CD14-positive monocyte (primary cell): ENCODE measurements around the gene HECW1. TPM values are rescaled to one million over a fixed set of nuclear protein-coding genes. Genes with fewer than 3 reads are reported as not detected.
A peak's percentile ranks its signal among the peaks of the same experiment; 100 is the strongest.

Experiments used
- DNase-seq, 3 donors: peaks; one replicate each; pipeline ENCODE4 v3.0.0-alpha.2; 2011 to 2022
- H2AFZ ChIP-seq: 2 replicates; pipeline ENCODE4 v1.6.0; 2012; ENCODE audit warnings: mild to moderate bottlenecking, low read depth, low read length, inconsistent platforms; ENCODE audit not compliant: insufficient read depth, poor library complexity, severe bottlenecking
- H3K27ac ChIP-seq, 2 donors: 1 replicate in 1 of 2; 2 replicates in 1 of 2; pipeline ENCODE4 v1.5.1; 2012 to 2013; ENCODE audit warnings: low read length in 2 of 2, control low read depth in 1 of 2, inconsistent platforms in 1 of 2, low read depth in 1 of 2, mild to moderate bottlenecking in 1 of 2
- H3K27me3 ChIP-seq, 2 donors: one replicate each; pipeline versions ENCODE4 v1.6.0 to v1.6.1; 2011 to 2013; ENCODE audit warnings: low read length in 2 of 2; ENCODE audit not compliant: control insufficient read depth in 2 of 2, insufficient read depth in 2 of 2
- H3K36me3 ChIP-seq, 2 donors: replicated peaks in 1 of 2; 1 replicate in 1 of 2; 2 replicates in 1 of 2; pipeline versions ENCODE4 v1.5.1 to v1.6.1; 2012 to 2013; ENCODE audit warnings: low read length in 2 of 2, control low read depth in 1 of 2, inconsistent platforms in 1 of 2, mild to moderate bottlenecking in 1 of 2; ENCODE audit not compliant: insufficient read depth in 2 of 2, control insufficient read depth in 1 of 2
- H3K4me1 ChIP-seq, 2 donors: 1 replicate in 1 of 2; 2 replicates in 1 of 2; pipeline versions ENCODE4 v1.5.1 to v1.6.1; 2012 to 2013; ENCODE audit warnings: low read length in 2 of 2, control low read depth in 1 of 2, inconsistent platforms in 1 of 2, mild to moderate bottlenecking in 1 of 2, moderate library complexity in 1 of 2; ENCODE audit not compliant: insufficient read depth in 2 of 2, control insufficient read depth in 1 of 2
- H3K4me2 ChIP-seq: replicated peaks from 2 replicates; pipeline ENCODE3; 2012; ENCODE audit warnings: low read length, moderate library complexity, mild to moderate bottlenecking; ENCODE audit not compliant: poor library complexity, severe bottlenecking; ENCODE audit errors: extremely low read depth
- H3K4me3 ChIP-seq, 3 experiments: fragments of 200-600 bp in 1 of 3; sonication (generic) in 1 of 3; replicated peaks in 1 of 3; 1 replicate in 2 of 3; 2 replicates in 1 of 3; pipeline ENCODE4 v1.5.1; 2011 to 2013; ENCODE audit warnings: low read length in 3 of 3, mild to moderate bottlenecking in 3 of 3, control low read depth in 2 of 3, low read depth in 2 of 3, inconsistent platforms in 1 of 3, moderate library complexity in 1 of 3
- H3K79me2 ChIP-seq: 2 replicates; pipeline ENCODE4 v1.6.0; 2012; ENCODE audit warnings: mild to moderate bottlenecking, control low read depth, inconsistent platforms, low read length, moderate library complexity; ENCODE audit not compliant: insufficient read depth
- H3K9ac ChIP-seq: 2 replicates; pipeline ENCODE4 v1.6.0; 2017; ENCODE audit warnings: low read length, mild to moderate bottlenecking; ENCODE audit not compliant: insufficient read depth, poor library complexity, severe bottlenecking
- H3K9me3 ChIP-seq, 2 donors: replicated peaks in 1 of 2; 1 replicate in 1 of 2; 2 replicates in 1 of 2; pipeline versions ENCODE4 v1.5.1 to v1.6.1; 2012 to 2013; ENCODE audit warnings: low read length in 2 of 2, control low read depth in 1 of 2; ENCODE audit not compliant: control insufficient read depth in 1 of 2, insufficient read depth in 1 of 2
- H4K20me1 ChIP-seq: 2 replicates; pipeline ENCODE4 v1.6.0; 2012; ENCODE audit warnings: mild to moderate bottlenecking, low read length, control low read depth, moderate library complexity; ENCODE audit not compliant: insufficient read depth
- H3K27ac Mint-ChIP-seq, 7 donors: one replicate each; pipeline ENCODE4 v1.8.0; 2020; ENCODE audit warnings: mild to moderate bottlenecking in 7 of 7, mixed read lengths in 7 of 7, moderate library complexity in 6 of 7, inconsistent platforms in 2 of 7
- H3K27me3 Mint-ChIP-seq, 3 donors: one replicate each; pipeline ENCODE4 v1.8.0; 2021 to 2022; ENCODE audit warnings: low read depth in 3 of 3, mild to moderate bottlenecking in 3 of 3, mixed read lengths in 3 of 3, moderate library complexity in 3 of 3, inconsistent platforms in 1 of 3
- H3K36me3 Mint-ChIP-seq, 2 donors: one replicate each; pipeline ENCODE4 v1.8.0; 2020; ENCODE audit warnings: mixed read lengths in 2 of 2, inconsistent platforms in 1 of 2, mild to moderate bottlenecking in 1 of 2
- H3K4me1 Mint-ChIP-seq: one replicate; pipeline ENCODE4 v1.8.0; 2020; ENCODE audit warnings: mild to moderate bottlenecking, mixed read lengths
- H3K4me3 Mint-ChIP-seq, 2 donors: one replicate each; pipeline ENCODE4 v1.8.0; 2020; ENCODE audit warnings: mild to moderate bottlenecking in 2 of 2, mixed read lengths in 2 of 2, moderate library complexity in 1 of 2
- H3K9me3 Mint-ChIP-seq, 7 donors: one replicate each; pipeline ENCODE4 v1.8.0; 2020 to 2022; ENCODE audit warnings: mixed read lengths in 7 of 7, mild to moderate bottlenecking in 6 of 7, moderate library complexity in 6 of 7, inconsistent platforms in 2 of 7
- CTCF ChIP-seq: fragments of 200-600 bp; IDR thresholded peaks from one replicate; pipeline ENCODE4 v1.8.0; 2022; ENCODE audit warnings: antibody characterized with exemption, mild to moderate bottlenecking
- WGBS: methylation state at CpG from one replicate; pipeline ENCODE4 v1.1.5; 2013; ENCODE audit warnings: missing lambda C conversion rate; ENCODE audit not compliant: insufficient coverage; 5-methylcytosine and 5-hydroxymethylcytosine counted together
- intact Hi-C, 2 donors: fragments of 100-400 bp; cut with micrococcal nuclease; formaldehyde crosslinking; loops; one replicate each; pipeline versions ENCODE4 v1.15.0 to v1.15.1; 2023
- polyA plus RNA-seq, 3 donors: library from polyadenylated mRNA; depleted of rRNA in 1 of 3; unstranded in 2 of 3; stranded (reverse) in 1 of 3; fragments of 300-500 nt in 2 of 3; fragments of >200 nt in 1 of 3; fragmentation: Illumina TruSeq in 2 of 3; gene quantifications; 1 replicate in 2 of 3; 2 replicates in 1 of 3; pipeline ENCODE4 v1.2.3, GENCODE V29; 2012 to 2021

Gene HECW1
- polyA plus RNA-seq, 3 donors: not detected

- Mint-ChIP-seq H3K4me3 (no peak overlapping the region), H3K9me3 (no peaks in the 10 kb centered on the region), H3K36me3 (no peaks in the 10 kb centered on the region), H3K4me1 (peaks cover 14% of the 10 kb centered on the region), H3K27ac (peak overlapping the region in 2 of 7 donors; percentile 21 to 76), H3K27me3 (peaks cover 0 to 3% (median 2%) of the 10 kb centered on the region in 3 donors)
- DNase-seq: peak in 1 of 3 donors; percentile 7
- no peaks in the 10 kb centered on the region for H3K79me2 ChIP-seq
- peak overlapping the region; percentile 13 for H3K4me2 ChIP-seq
- H3K27ac ChIP-seq: no peak overlapping the region
- no peak overlapping the region for H3K9ac ChIP-seq
- H3K4me1 ChIP-seq: peaks cover 0 to 5% of the 10 kb centered on the region in 2 donors
- 67% methylated on average over 1 of the region's 4 CpGs for WGBS
- H4K20me1 ChIP-seq: no peaks in the 10 kb centered on the region
- H2AFZ ChIP-seq: no peak overlapping the region
- intact Hi-C loops: loop anchor here in 1 of 2 donors (10.0 kb wide), 1 partner anchor 256 kb away; no protein-coding TSS in a partner anchor
- H3K4me3 ChIP-seq: no peak overlapping the region
- H3K9me3 ChIP-seq: no peaks in the 10 kb centered on the region
- H3K27me3 ChIP-seq: no peaks in the 10 kb centered on the region
- H3K36me3 ChIP-seq: no peaks in the 10 kb centered on the region
- TF ChIP-seq CTCF: no peak
Measured at GRCh38 chr7:43458330-43459018, 346.0 kb downstream of the HECW1 start.

GRCh38 chr7:43459019-43459337, 346.5 kb downstream of the HECW1 start:
- intact Hi-C loops: loop anchor here in 1 of 2 donors (10.0 kb wide), 1 partner anchor 256 kb away; no protein-coding TSS in a partner anchor
- Histone ChIP-seq H3K4me2 (peak overlapping the region; percentile 13), H3K27ac (no peak overlapping the region), H4K20me1 (no peaks in the 10 kb centered on the region), H3K9ac (no peak overlapping the region), H3K79me2 (no peaks in the 10 kb centered on the region), H3K4me1 (peaks cover 0 to 5% of the 10 kb centered on the region in 2 donors), H3K4me3 (no peak overlapping the region), H3K27me3 (no peaks in the 10 kb centered on the region), H3K36me3 (no peaks in the 10 kb centered on the region), H3K9me3 (no peaks in the 10 kb centered on the region), H2AFZ (no peak overlapping the region)
- DNase-seq: no peak
- Mint-ChIP-seq H3K9me3 (no peaks in the 10 kb centered on the region), H3K27me3 (peaks cover 1 to 3% (median 2%) of the 10 kb centered on the region in 3 donors), H3K4me3 (no peak overlapping the region), H3K4me1 (peaks cover 14% of the 10 kb centered on the region), H3K27ac (peak overlapping the region in 2 of 7 donors; percentile 21 to 76), H3K36me3 (no peaks in the 10 kb centered on the region)
- 75% methylated on average over 4 of the region's 4 CpGs for WGBS
- no peak for TF ChIP-seq CTCF
